GM08714 (cell line): ENCODE data around the gene PARP6.
A peak's percentile ranks its signal among the peaks of the same experiment; 100 is the strongest.

Experiments used
- H3K4me3 ChIP-seq: fragments of 200-500 bp; sonication (Bioruptor generic); 2 replicates; pipeline ENCODE4 v1.5.1; 2014; ENCODE audit warnings: mild to moderate bottlenecking, low read length, inconsistent platforms
- ZNF274 ChIP-seq: IDR thresholded peaks from 2 replicates; pipeline ENCODE4 v1.6.1; 2012; ENCODE audit warnings: mild to moderate bottlenecking, low read depth, low read length

PARP6 gene

DNA sequence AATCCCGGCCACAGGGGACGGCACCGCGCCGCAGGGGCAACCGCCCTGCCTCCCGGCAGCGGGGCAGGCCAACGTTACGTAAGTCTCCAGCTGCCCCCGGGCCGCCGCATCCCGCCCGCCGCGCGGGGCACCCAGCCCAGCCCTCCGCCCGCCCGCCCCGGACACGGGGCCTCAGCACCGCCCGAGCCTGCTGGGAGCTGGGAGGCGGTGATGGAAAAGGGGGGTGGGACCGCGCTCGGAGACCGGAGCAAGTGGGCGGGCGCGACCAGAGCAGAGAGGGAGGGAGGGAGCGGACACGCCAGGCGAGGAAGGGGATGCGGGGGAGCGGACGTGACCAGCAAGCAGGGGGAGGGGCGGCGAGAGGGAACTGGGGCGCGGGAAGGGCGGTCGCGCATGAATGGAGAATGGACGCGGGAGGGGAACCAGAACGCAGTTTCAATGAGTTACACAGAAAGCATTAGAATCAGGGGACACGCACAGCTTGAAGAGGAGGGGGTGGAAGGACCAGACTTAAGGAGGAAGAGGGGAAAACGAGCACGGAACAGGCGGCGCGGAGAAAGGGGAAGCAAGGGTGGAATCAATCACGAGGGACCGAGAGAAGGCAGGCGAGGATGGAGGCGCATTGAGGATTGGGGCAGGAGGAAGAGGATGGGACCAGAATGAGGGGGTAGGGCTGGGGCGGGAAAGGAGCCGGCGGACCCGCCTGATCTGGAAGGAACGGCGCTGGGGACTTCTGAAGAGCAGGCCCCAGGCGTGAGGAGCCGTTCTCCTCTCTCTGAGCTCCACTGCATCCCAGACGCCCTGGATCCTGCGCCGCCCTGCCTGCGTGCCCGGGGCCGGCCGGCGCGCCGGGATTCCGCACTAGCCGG, 41.9 kb downstream of the PARP6 start:
- TF ChIP-seq ZNF274 = no peak
- peak overlapping the region; percentile 92 for H3K4me3 ChIP-seq

GRCh38 chr15:72229947-72230196, 42.5 kb downstream of the PARP6 start:
- H3K4me3 ChIP-seq = peak overlapping the region; percentile 92
- TF ChIP-seq ZNF274 = no peak

DNA sequence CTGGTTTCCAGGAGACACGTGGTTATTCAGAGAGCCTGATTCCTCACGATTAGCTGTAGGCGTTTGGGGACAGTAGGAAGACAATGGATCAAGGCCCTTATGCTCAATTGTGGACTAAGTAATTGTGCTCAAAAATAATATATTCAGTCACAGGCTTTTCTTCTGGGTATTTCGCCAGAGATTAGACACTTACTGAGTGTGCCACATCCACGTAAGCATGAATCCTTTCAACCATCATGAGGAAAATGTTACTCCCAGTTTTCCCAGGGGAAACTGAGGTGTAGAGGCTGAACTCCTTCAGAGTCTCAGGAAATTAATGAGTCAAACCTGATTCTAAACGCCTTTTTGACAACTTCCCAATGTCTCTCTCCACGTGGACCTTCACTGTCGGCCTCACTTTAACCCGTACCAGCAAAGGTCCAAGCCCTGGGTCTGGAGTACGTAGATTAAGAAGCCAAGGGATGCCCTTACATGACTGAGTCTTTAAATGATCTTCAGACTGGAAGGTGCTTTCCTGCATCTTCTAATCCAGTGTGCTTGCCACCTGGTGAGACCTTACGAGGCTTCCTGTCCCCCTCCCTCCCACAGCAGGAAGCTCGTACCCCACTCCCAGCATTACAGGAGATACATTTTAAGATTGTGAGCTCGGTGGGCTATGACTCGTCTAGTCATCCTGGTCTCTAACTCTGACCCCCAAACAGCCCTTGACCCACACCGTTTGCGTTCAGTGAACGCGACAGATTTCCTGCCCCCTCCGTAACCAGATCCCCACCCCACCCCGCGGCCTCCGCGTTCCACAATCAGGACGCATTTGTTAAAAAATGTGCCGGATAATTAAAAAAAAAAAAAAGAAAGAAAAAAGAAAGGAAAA, 43.0 kb downstream of the PARP6 start:
- TF ChIP-seq ZNF274 = no peak
- H3K4me3 ChIP-seq = peak overlapping the region; percentile 92

DNA sequence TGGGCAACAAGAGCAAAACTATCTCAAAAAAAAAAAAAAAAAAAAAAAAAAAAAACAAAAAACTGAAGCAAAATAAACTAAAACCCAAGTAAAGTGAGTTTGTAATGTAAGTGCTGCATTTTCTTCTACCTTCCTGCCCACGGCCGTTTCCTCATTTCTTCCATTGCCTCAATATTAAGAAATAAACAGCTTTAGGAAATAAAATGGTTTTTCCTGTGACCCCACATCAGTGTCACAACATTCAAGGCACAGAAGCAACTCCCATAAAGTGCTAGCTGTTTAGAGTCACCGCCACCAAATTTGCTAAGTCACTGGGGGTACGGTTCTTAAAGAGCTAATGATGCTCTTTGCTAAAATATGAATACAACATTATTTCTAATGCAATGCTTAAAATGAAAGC, 44.6 kb downstream of the PARP6 start:
- TF ChIP-seq ZNF274 = no peak
- H3K4me3 ChIP-seq = peak overlapping the region; percentile 92

- no peak for TF ChIP-seq ZNF274
Observed at GRCh38 chr15:72227192-72227586, 45.2 kb downstream of the PARP6 start.

GRCh38 chr15:72223278-72223677, 49.1 kb downstream of the PARP6 start:
- TF ChIP-seq ZNF274 = no peak
- no peak overlapping the region for H3K4me3 ChIP-seq

More at GRCh38 chr15:72227192-72227586, 45.2 kb downstream of the PARP6 start:
- H3K4me3 ChIP-seq = peak overlapping the region; percentile 92

- no peak overlapping the region for H3K4me3 ChIP-seq
- TF ChIP-seq ZNF274 = no peak
Observed at GRCh38 chr15:72222393-72222792, 50.0 kb downstream of the PARP6 start.

GRCh38 chr15:72220687-72221086, 51.7 kb downstream of the PARP6 start:
- no peak for TF ChIP-seq ZNF274
- no peak overlapping the region for H3K4me3 ChIP-seq

DNA sequence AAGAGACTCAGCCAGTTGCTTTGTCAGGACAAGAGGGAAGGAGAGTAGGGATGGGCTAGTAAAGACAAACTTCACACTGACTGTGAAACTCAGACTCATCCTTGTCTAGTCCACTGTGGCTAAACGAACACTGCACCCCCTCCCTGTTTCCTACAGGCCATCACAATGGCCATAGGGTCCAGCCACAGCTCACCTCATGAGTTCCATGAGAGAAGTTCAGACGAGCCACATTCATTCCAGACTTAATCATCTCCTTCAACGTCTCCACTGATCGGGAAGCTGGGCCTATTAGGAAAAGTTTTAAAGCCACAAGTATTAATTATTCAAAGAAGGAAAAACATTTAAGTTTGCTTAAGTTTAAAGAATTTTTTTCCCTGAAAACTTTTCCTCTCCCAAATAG, 55.1 kb downstream of the PARP6 start:
- no peak overlapping the region for H3K4me3 ChIP-seq
- TF ChIP-seq ZNF274 = no peak

DNA sequence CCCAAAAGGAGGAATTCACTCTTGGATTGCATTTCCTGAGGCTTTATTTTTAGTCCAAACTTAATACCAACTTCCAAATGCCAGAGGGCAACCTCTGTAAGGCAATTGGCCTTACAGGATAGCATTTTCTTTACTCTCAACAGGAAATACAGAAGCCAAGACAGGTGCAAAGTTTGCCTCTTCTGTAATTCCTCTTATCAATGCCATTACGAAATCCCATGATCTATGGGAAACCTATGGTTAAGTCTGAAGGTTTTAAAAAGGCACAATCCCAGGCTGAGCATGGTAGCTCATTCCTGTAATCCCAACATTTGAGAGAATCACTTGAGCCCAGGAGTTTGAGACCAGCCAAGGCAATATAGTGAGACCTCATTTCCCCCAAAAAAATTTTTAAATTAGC, 56.3 kb downstream of the PARP6 start:
- H3K4me3 ChIP-seq = no peak overlapping the region
- TF ChIP-seq ZNF274 = no peak

GRCh38 chr15:72207558-72208085, 64.7 kb downstream of the PARP6 start:
- H3K4me3 ChIP-seq = no peak overlapping the region
- no peak for TF ChIP-seq ZNF274

GRCh38 chr15:72206677-72207000, 65.7 kb downstream of the PARP6 start:
- TF ChIP-seq ZNF274 = no peak
- H3K4me3 ChIP-seq = no peak overlapping the region

GRCh38 chr15:72205896-72206676, 66.3 kb downstream of the PARP6 start:
- H3K4me3 ChIP-seq = no peak overlapping the region
- TF ChIP-seq ZNF274 = no peak

DNA sequence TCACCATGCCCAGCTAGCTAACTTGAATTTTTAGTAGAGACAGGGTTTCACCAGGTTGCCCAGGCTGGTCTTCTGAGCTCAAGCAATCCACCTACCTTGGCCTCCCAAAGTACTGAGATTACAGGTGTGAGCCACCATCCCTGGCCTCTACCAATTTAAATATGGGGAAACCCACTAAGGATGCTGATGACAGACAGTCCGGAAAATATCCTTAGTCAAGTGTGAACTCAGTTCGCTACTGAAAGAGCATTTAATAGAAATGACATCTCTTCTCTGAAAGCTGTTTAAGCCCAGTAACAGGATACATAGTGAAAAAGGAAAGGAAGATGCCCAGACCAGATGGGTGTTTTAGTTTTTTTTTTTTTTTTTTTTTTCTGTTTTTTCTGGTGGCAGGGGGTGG, 67.1 kb downstream of the PARP6 start:
- no peak overlapping the region for H3K4me3 ChIP-seq
- no peak for TF ChIP-seq ZNF274
